ENCODE measurements around the gene PRAMEF12. TPM values are rescaled to one million over a fixed set of nuclear protein-coding genes. Genes with fewer than 3 reads are reported as not detected.

The PRAMEF12 gene
- polyA plus RNA-seq, 1 of the 3 experiments (the other 2 are of a cell fraction): not detected

GRCh38 chr1:12739613-12740012 is 33.9 kb upstream of the PRAMEF12 start:
- H3F3A ChIP-seq (replicated peaks; ENCODE audit: insufficient read depth): no peaks in the 10 kb centered on the region
- ChIA-PET CTCF (no interaction called here), POLR2A (no interaction called here)
- no peaks in the 10 kb centered on the region for H3K36me3 ChIP-seq (replicated peaks in 1 of 2; ENCODE audit: control insufficient read depth in 1 of 2, insufficient read depth in 2 of 2, low read length in 1 of 2)
- no peaks in the 10 kb centered on the region for H3K4me1 ChIP-seq (ENCODE audit: control insufficient read depth in 1 of 2, insufficient read depth in 2 of 2, low read depth in 1 of 2, low read length in 1 of 2)
- H3K9me2 ChIP-seq: no peaks in the 10 kb centered on the region
- H3K27ac ChIP-seq (ENCODE audit: low read depth in 2 of 2, low read length in 1 of 2): no peak overlapping the region
- no peak for TF ChIP-seq RAD21 (IDR thresholded peaks at IDR 0.05; ENCODE audit: low read length)
- TF ChIP-seq RCOR1 (IDR thresholded peaks at IDR 0.05; ENCODE audit: low read length): no peak
- TF ChIP-seq ELF1 (IDR thresholded peaks at IDR 0.05): no peak
- TF ChIP-seq USF2 (IDR thresholded peaks at IDR 0.05; ENCODE audit: borderline replicate concordance, low read depth, low read length): no peak
- no peak for TF ChIP-seq YY1 (IDR thresholded peaks at IDR 0.05; ENCODE audit: low read depth)
- no peak for TF ChIP-seq NFIC (IDR thresholded peaks at IDR 0.05; ENCODE audit: borderline replicate concordance)
- TF ChIP-seq EP300 (IDR thresholded peaks at IDR 0.05; ENCODE audit: borderline replicate concordance in 1 of 2, low read depth in 1 of 2, low read length in 1 of 2): no peak
- TF ChIP-seq CTCF (IDR thresholded peaks at IDR 0.05): no peak
- no peak for TF ChIP-seq FOXJ3 (CRISPR knock-in tag; IDR thresholded peaks at IDR 0.05)
- TF ChIP-seq CHD2 (IDR thresholded peaks at IDR 0.05; ENCODE audit: low read length, partially characterized antibody): no peak
- TF ChIP-seq MEF2A (IDR thresholded peaks at IDR 0.05; ENCODE audit: borderline replicate concordance, low read depth): no peak
- TF ChIP-seq FOSL2 (IDR thresholded peaks at IDR 0.05; ENCODE audit: borderline replicate concordance, low read depth): no peak
- TF ChIP-seq POLR2AphosphoS5 (IDR thresholded peaks at IDR 0.05; ENCODE audit: low read depth, low read length): no peak
- no peak overlapping the region for H2AFZ ChIP-seq (ENCODE audit: low read depth)
- H3K4me2 ChIP-seq: no peak overlapping the region
- H3K79me2 ChIP-seq (ENCODE audit: insufficient read depth): no peaks in the 10 kb centered on the region
- no peak overlapping the region for H3K9ac ChIP-seq
- no peaks in the 10 kb centered on the region for H4K20me1 ChIP-seq (ENCODE audit: insufficient read depth)
- H3K9me3 ChIP-seq: no peaks in the 10 kb centered on the region
- 5% methylated on average over 5 of the region's 5 CpGs for WGBS (ENCODE audit: low lambda C conversion rate)
- no peaks in the 10 kb centered on the region for H3K27me3 ChIP-seq (ENCODE audit: insufficient read depth)
- H3K4me3 ChIP-seq (ENCODE audit: low read depth in 2 of 2, low read length in 1 of 2): no peak overlapping the region
- no peak for DNase-seq

- no peaks in the 10 kb centered on the region for H4K20me1 ChIP-seq (ENCODE audit: insufficient read depth)
- H3K27me3 ChIP-seq (ENCODE audit: insufficient read depth): no peaks in the 10 kb centered on the region
- DNase-seq: no peak
- ChIA-PET POLR2A (no interaction called here), CTCF (no interaction called here)
- H2AFZ ChIP-seq (ENCODE audit: low read depth): no peak overlapping the region
- no peak overlapping the region for H3K27ac ChIP-seq (ENCODE audit: low read depth in 2 of 2, low read length in 1 of 2)
- H3K9ac ChIP-seq: no peak overlapping the region
- no peaks in the 10 kb centered on the region for H3K9me3 ChIP-seq
- H3K79me2 ChIP-seq (ENCODE audit: insufficient read depth): no peaks in the 10 kb centered on the region
- TF ChIP-seq FOSL2 (IDR thresholded peaks at IDR 0.05; ENCODE audit: borderline replicate concordance, low read depth) (no peak), MAX (IDR thresholded peaks at IDR 0.05; ENCODE audit: low read depth) (no peak), FOXJ3 (CRISPR knock-in tag; IDR thresholded peaks at IDR 0.05) (no peak), TEAD4 (IDR thresholded peaks at IDR 0.05; ENCODE audit: borderline replicate concordance, insufficient read depth) (no peak), RFX5 (IDR thresholded peaks at IDR 0.05; ENCODE audit: low read length) (no peak), REST (IDR thresholded peaks at IDR 0.05; ENCODE audit: low read depth, low read length) (no peak), TAF1 (IDR thresholded peaks at IDR 0.05; ENCODE audit: borderline replicate concordance, low read depth, low read length) (no peak), PBX3 (IDR thresholded peaks at IDR 0.05) (no peak), IRF3 (IDR thresholded peaks at IDR 0.05; ENCODE audit: low read depth, low read length) (no peak)
- H3K4me1 ChIP-seq (ENCODE audit: control insufficient read depth in 1 of 2, insufficient read depth in 2 of 2, low read depth in 1 of 2, low read length in 1 of 2): no peaks in the 10 kb centered on the region; a peak in 1 of 4 replicates
- H3K9me2 ChIP-seq: no peaks in the 10 kb centered on the region
- H3K4me3 ChIP-seq (ENCODE audit: low read depth in 2 of 2, low read length in 1 of 2): no peak overlapping the region
- WGBS (ENCODE audit: low lambda C conversion rate): 19% methylated on average over 3 of the region's 3 CpGs
- H3F3A ChIP-seq (replicated peaks; ENCODE audit: insufficient read depth): no peaks in the 10 kb centered on the region
- no peaks in the 10 kb centered on the region for H3K36me3 ChIP-seq (replicated peaks in 1 of 2; ENCODE audit: control insufficient read depth in 1 of 2, insufficient read depth in 2 of 2, low read length in 1 of 2)
- H3K4me2 ChIP-seq: no peak overlapping the region
Measured at GRCh38 chr1:12741946-12742345, 31.6 kb upstream of the PRAMEF12 start.

All from SK-N-SH (cell line).